A549 (cell line): ENCODE results near the gene PTPRH.

Experiments
- CBX8 ChIP-seq: fragments of 200-600 bp; sonication (generic); IDR thresholded peaks from 2 replicates; pipeline ENCODE4 v1.6.1; 2016
- EHMT2 ChIP-seq: fragments of 200-600 bp; sonication (generic); IDR thresholded peaks from 2 replicates; pipeline ENCODE4 v1.6.1; 2016; ENCODE audit warnings: antibody characterized with exemption, low read depth, mild to moderate bottlenecking, moderate library complexity
- EP300 ChIP-seq, 2 experiments: fragments of >200 bp; sonication (Bioruptor Twin); formaldehyde crosslinking; IDR thresholded peaks; 2 replicates in 1 of 2; 3 replicates in 1 of 2; pipeline ENCODE4 v1.6.1; 2016 to 2017
- JUN ChIP-seq, 2 experiments: fragments of >200 bp; sonication (Bioruptor Twin); formaldehyde crosslinking; IDR thresholded peaks; 2 replicates in 1 of 2; 3 replicates in 1 of 2; pipeline ENCODE4 v1.6.1; 2016 to 2017
- JUNB ChIP-seq: fragments of >200 bp; sonication (Bioruptor Twin); formaldehyde crosslinking; IDR thresholded peaks from 2 replicates; pipeline ENCODE4 v1.6.1; 2016
- MAFK ChIP-seq: fragments of 450-650 bp; IDR thresholded peaks from 2 replicates; pipeline ENCODE4 v1.6.1; 2014; ENCODE audit not compliant: partially characterized antibody
- POLR2A ChIP-seq: IDR thresholded peaks from 2 replicates; pipeline ENCODE4 v1.6.1; 2012; ENCODE audit warnings: mild to moderate bottlenecking, low read length
- POLR2AphosphoS2 ChIP-seq: conservative IDR thresholded peaks from 2 replicates; pipeline ENCODE4 v1.6.1; 2012; ENCODE audit warnings: low read length, improper control_type of control experiment, inconsistent platforms
- RAD21 ChIP-seq, 2 experiments: fragments of >200 bp in 1 of 2; sonication (Bioruptor Twin) in 1 of 2; formaldehyde crosslinking in 1 of 2; IDR thresholded peaks in 1 of 2; conservative IDR thresholded peaks in 1 of 2; 2 replicates in 1 of 2; 3 replicates in 1 of 2; pipeline ENCODE4 v1.6.1; 2012 to 2018; ENCODE audit warnings: inconsistent platforms in 1 of 2
- TF ChIP-seq, protein P1 (sequence below): fragments of >200 bp; sonication (Bioruptor Twin); formaldehyde crosslinking; IDR thresholded peaks from 3 replicates; pipeline ENCODE4 v1.5.1; 2016
- TF ChIP-seq, protein P2 (sequence below): IDR thresholded peaks from 2 replicates; pipeline ENCODE4 v1.6.1; 2012

DNA sequence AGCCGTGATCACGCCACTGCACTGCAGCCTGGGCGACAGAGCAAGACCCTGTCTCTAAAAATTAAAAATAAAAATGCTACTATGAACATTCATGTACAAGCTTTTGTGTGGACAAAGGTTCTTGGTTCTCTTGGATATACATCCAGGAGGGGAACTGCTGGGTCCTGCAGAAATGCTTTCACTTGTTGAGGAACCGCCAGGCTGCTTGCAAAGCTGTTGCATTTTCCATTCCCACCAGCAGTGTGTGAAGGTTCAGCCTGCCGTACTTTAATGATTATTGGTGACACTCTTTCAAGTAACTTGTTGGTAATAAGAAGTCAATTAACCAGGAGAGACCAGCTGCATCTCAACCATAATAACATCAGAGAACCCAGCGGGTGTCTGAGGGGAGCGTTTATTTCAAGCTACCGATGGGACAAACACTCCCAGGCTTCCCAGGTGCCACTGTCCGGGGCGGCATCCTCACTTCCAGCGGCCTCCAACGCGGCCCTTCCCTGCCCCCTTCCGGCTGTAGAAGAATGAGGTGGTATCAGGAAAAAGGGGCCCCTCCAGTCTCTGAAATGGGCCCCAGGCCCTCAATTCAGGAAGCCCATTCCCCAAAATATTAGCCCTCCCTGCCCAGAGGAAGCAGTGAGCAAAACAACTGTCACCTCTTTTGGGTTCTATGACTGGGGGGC, 76.7 kb downstream of the PTPRH start:
- TF ChIP-seq, protein P1, sequence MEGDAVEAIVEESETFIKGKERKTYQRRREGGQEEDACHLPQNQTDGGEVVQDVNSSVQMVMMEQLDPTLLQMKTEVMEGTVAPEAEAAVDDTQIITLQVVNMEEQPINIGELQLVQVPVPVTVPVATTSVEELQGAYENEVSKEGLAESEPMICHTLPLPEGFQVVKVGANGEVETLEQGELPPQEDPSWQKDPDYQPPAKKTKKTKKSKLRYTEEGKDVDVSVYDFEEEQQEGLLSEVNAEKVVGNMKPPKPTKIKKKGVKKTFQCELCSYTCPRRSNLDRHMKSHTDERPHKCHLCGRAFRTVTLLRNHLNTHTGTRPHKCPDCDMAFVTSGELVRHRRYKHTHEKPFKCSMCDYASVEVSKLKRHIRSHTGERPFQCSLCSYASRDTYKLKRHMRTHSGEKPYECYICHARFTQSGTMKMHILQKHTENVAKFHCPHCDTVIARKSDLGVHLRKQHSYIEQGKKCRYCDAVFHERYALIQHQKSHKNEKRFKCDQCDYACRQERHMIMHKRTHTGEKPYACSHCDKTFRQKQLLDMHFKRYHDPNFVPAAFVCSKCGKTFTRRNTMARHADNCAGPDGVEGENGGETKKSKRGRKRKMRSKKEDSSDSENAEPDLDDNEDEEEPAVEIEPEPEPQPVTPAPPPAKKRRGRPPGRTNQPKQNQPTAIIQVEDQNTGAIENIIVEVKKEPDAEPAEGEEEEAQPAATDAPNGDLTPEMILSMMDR = no peak
- TF ChIP-seq CBX8 = no peak
- TF ChIP-seq MAFK = no peak
- TF ChIP-seq POLR2A = no peak
- TF ChIP-seq EHMT2 = no peak
- no peak for TF ChIP-seq JUN (IDR thresholded peaks at IDR 0.05)
- TF ChIP-seq, protein P2, sequence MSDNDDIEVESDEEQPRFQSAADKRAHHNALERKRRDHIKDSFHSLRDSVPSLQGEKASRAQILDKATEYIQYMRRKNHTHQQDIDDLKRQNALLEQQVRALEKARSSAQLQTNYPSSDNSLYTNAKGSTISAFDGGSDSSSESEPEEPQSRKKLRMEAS = no peak
- TF ChIP-seq RAD21 (conservative IDR thresholded peaks at IDR 0.05 in 1 of 2, IDR thresholded peaks at IDR 0.05 in 1 of 2) = no peak
- no peak for TF ChIP-seq JUNB
- no peak for TF ChIP-seq POLR2AphosphoS2
- no peak for TF ChIP-seq EP300 (IDR thresholded peaks at IDR 0.05)
